ENCODE results near the gene KDM7A. TPM values are rescaled to one million over a fixed set of nuclear protein-coding genes. Genes with fewer than 3 reads are reported as not detected.

KDM7A gene, protein sequence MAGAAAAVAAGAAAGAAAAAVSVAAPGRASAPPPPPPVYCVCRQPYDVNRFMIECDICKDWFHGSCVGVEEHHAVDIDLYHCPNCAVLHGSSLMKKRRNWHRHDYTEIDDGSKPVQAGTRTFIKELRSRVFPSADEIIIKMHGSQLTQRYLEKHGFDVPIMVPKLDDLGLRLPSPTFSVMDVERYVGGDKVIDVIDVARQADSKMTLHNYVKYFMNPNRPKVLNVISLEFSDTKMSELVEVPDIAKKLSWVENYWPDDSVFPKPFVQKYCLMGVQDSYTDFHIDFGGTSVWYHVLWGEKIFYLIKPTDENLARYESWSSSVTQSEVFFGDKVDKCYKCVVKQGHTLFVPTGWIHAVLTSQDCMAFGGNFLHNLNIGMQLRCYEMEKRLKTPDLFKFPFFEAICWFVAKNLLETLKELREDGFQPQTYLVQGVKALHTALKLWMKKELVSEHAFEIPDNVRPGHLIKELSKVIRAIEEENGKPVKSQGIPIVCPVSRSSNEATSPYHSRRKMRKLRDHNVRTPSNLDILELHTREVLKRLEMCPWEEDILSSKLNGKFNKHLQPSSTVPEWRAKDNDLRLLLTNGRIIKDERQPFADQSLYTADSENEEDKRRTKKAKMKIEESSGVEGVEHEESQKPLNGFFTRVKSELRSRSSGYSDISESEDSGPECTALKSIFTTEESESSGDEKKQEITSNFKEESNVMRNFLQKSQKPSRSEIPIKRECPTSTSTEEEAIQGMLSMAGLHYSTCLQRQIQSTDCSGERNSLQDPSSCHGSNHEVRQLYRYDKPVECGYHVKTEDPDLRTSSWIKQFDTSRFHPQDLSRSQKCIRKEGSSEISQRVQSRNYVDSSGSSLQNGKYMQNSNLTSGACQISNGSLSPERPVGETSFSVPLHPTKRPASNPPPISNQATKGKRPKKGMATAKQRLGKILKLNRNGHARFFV
- polyA plus RNA-seq (2013): 10.3 and 11.5 TPM in 2 replicates

- WGBS (ENCODE audit: extremely low coverage, insufficient coverage, insufficient read length): no CpG with 5 or more reads among the region's 132 CpGs
- H3K18ac ChIP-seq (ENCODE audit: low read length): peak within 1 kb of the TSS; percentile 92
These were observed at the start of gene KDM7A for GRCh38 chr7:140176811-140177702. Gene KDM7A (minus strand): TSS chr7:140176983. CDS start chr7:140176937, 46 bp downstream.

DNA sequence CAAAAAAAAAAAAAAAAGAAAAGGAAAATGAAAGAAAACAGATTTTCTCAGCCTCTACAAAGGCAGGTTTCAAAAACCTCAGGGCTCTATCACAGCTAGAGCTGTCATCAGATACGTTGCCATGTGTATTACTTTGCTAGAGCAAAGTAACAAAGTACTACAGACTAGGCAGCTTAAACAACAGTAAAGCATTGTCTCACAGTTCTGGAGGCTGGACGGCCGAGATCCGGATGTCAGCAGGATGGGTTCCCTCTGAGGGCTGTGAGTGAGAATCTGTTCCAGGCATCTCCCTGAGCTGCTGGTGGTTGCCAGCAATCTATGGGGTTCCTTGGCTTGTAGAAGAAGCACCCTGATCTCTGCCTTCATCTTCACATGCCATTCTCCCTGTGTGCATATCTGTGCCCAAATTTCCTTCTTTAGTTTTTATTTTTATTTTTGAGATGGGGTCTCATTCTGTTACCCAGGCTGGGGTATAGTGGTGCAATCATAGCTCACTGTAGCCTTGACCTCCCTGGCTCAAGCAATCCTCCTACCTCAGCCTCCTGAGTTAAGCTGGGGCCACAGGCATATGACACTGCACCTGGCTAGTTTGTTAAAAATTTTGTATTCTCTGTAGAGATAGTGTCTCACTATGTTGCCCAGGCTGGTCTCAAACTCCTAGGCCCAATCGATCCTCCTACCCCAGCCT lies 48.9 kb upstream of the KDM7A start:
- H2BK12ac ChIP-seq (ENCODE audit: low read length): no peak overlapping the region
- peaks cover 7 to 8% of the 10 kb centered on the region in 2 experiments for H3K4me1 ChIP-seq (ENCODE audit: control insufficient read depth in 1 of 2, insufficient read depth in 2 of 2, low read length in 2 of 2)
- H3K4ac ChIP-seq (ENCODE audit: low read depth, low read length): no peak overlapping the region
- no peak overlapping the region for H3K18ac ChIP-seq (ENCODE audit: low read length)
- WGBS (ENCODE audit: extremely low coverage, insufficient coverage, insufficient read length): no CpG with 5 or more reads among the region's 5 CpGs
- H3K79me1 ChIP-seq (ENCODE audit: low read length): no peaks in the 10 kb centered on the region
- no peak overlapping the region for H4K12ac ChIP-seq (ENCODE audit: low read depth, low read length)
- H4K91ac ChIP-seq (ENCODE audit: low read depth, low read length): no peak overlapping the region
- H2AFZ ChIP-seq (ENCODE audit: insufficient read depth, low read length, poor library complexity): no peak overlapping the region
- no peak overlapping the region for H4K8ac ChIP-seq (ENCODE audit: low read depth, low read length)
- no peak overlapping the region for H3K9ac ChIP-seq (ENCODE audit: low read length)
- H2BK5ac ChIP-seq (ENCODE audit: low read depth, low read length, poor library complexity): no peak overlapping the region
- peaks cover 7% of the 10 kb centered on the region for H3K27me3 ChIP-seq (ENCODE audit: insufficient read depth, low read length)
- H3K4me2 ChIP-seq (ENCODE audit: low read length): no peak overlapping the region
- no peak overlapping the region for H3K14ac ChIP-seq (ENCODE audit: low read length)
- no peak overlapping the region for H3K27ac ChIP-seq (ENCODE audit: low read depth, low read length)
- H3K79me2 ChIP-seq (ENCODE audit: control insufficient read depth, insufficient read depth, low read length, poor library complexity): no peaks in the 10 kb centered on the region
- DNase-seq: no peak
- no peaks in the 10 kb centered on the region for H3K36me3 ChIP-seq (ENCODE audit: control insufficient read depth in 1 of 2, insufficient read depth in 2 of 2, low read length in 2 of 2)
- no peak overlapping the region for H3K23ac ChIP-seq (ENCODE audit: low read length)
- H2BK120ac ChIP-seq (ENCODE audit: insufficient read depth, low read length, poor library complexity): no peak overlapping the region
- H2AK5ac ChIP-seq (ENCODE audit: low read length): no peak overlapping the region
- no peak overlapping the region for H3K4me3 ChIP-seq (ENCODE audit: low read depth, low read length)
- H3K9me3 ChIP-seq (ENCODE audit: insufficient read depth, low read depth, low read length): peaks cover 4% of the 10 kb centered on the region

More at GRCh38 chr7:140176811-140177702, at the start of gene KDM7A:
- H3K27me3 ChIP-seq (ENCODE audit: insufficient read depth, low read length): no peaks in the 10 kb centered on the region
- peak within 1 kb of the TSS; percentile 83 for H2AFZ ChIP-seq (ENCODE audit: insufficient read depth, low read length, poor library complexity)
- no peaks in the 10 kb centered on the region for H3K9me3 ChIP-seq (ENCODE audit: insufficient read depth, low read depth, low read length)
- H2BK5ac ChIP-seq (ENCODE audit: low read depth, low read length, poor library complexity): peak within 1 kb of the TSS; percentile 87
- peak within 1 kb of the TSS; percentile 91 for H4K12ac ChIP-seq (ENCODE audit: low read depth, low read length)
- H3K14ac ChIP-seq (ENCODE audit: low read length): peak within 1 kb of the TSS; percentile 83
- peak within 1 kb of the TSS; percentile 90 for H3K27ac ChIP-seq (ENCODE audit: low read depth, low read length)
- peak within 1 kb of the TSS; percentile 83 for H3K4me2 ChIP-seq (ENCODE audit: low read length)
- no peak within 1 kb of the TSS for H3K23ac ChIP-seq (ENCODE audit: low read length)
- H2BK12ac ChIP-seq (ENCODE audit: low read length): peak within 1 kb of the TSS; percentile 15
- peak within 1 kb of the TSS; percentile 72 for H2BK120ac ChIP-seq (ENCODE audit: insufficient read depth, low read length, poor library complexity)
- no peaks in the 10 kb centered on the region for H3K36me3 ChIP-seq (ENCODE audit: control insufficient read depth in 1 of 2, insufficient read depth in 2 of 2, low read length in 2 of 2)
- DNase-seq: peak; percentile 79 to 92
- H3K79me2 ChIP-seq (ENCODE audit: control insufficient read depth, insufficient read depth, low read length, poor library complexity): peaks cover 6% of the 10 kb centered on the region
- peak within 1 kb of the TSS; percentile 89 for H3K9ac ChIP-seq (ENCODE audit: low read length)
- peak within 1 kb of the TSS; percentile 86 for H4K8ac ChIP-seq (ENCODE audit: low read depth, low read length)
- peak within 1 kb of the TSS; percentile 47 for H3K4ac ChIP-seq (ENCODE audit: low read depth, low read length)
- peaks cover 9% of the 10 kb centered on the region for H3K79me1 ChIP-seq (ENCODE audit: low read length)
- H3K4me1 ChIP-seq (ENCODE audit: control insufficient read depth in 1 of 2, insufficient read depth in 2 of 2, low read length in 2 of 2): no peaks in the 10 kb centered on the region
- peak within 1 kb of the TSS; percentile 78 for H4K91ac ChIP-seq (ENCODE audit: low read depth, low read length)
- peak within 1 kb of the TSS; percentile 94 for H3K4me3 ChIP-seq (ENCODE audit: low read depth, low read length)
- no peak within 1 kb of the TSS for H2AK5ac ChIP-seq (ENCODE audit: low read length)

- peaks cover 0 to 5% of the 10 kb centered on the region in 2 experiments for H3K4me1 ChIP-seq (ENCODE audit: control insufficient read depth in 1 of 2, insufficient read depth in 2 of 2, low read length in 2 of 2)
- H3K79me2 ChIP-seq (ENCODE audit: control insufficient read depth, insufficient read depth, low read length, poor library complexity): no peaks in the 10 kb centered on the region
- no peak overlapping the region for H2AFZ ChIP-seq (ENCODE audit: insufficient read depth, low read length, poor library complexity)
- H2BK12ac ChIP-seq (ENCODE audit: low read length): no peak overlapping the region
- H3K36me3 ChIP-seq (ENCODE audit: control insufficient read depth in 1 of 2, insufficient read depth in 2 of 2, low read length in 2 of 2): no peaks in the 10 kb centered on the region
- H3K4me3 ChIP-seq (ENCODE audit: low read depth, low read length): no peak overlapping the region
- no peak overlapping the region for H3K4ac ChIP-seq (ENCODE audit: low read depth, low read length)
- no peak overlapping the region for H3K14ac ChIP-seq (ENCODE audit: low read length)
- no peak for DNase-seq
- no peaks in the 10 kb centered on the region for H3K9me3 ChIP-seq (ENCODE audit: insufficient read depth, low read depth, low read length)
- no peak overlapping the region for H4K91ac ChIP-seq (ENCODE audit: low read depth, low read length)
- no peaks in the 10 kb centered on the region for H3K79me1 ChIP-seq (ENCODE audit: low read length)
- H3K18ac ChIP-seq (ENCODE audit: low read length): no peak overlapping the region
- H3K4me2 ChIP-seq (ENCODE audit: low read length): no peak overlapping the region
- H3K27me3 ChIP-seq (ENCODE audit: insufficient read depth, low read length): no peaks in the 10 kb centered on the region
- no peak overlapping the region for H2BK120ac ChIP-seq (ENCODE audit: insufficient read depth, low read length, poor library complexity)
- H3K23ac ChIP-seq (ENCODE audit: low read length): no peak overlapping the region
- no peak overlapping the region for H3K9ac ChIP-seq (ENCODE audit: low read length)
- H4K8ac ChIP-seq (ENCODE audit: low read depth, low read length): no peak overlapping the region
- WGBS (ENCODE audit: extremely low coverage, insufficient coverage, insufficient read length): no CpG with 5 or more reads among the region's 15 CpGs
- no peak overlapping the region for H3K27ac ChIP-seq (ENCODE audit: low read depth, low read length)
- no peak overlapping the region for H4K12ac ChIP-seq (ENCODE audit: low read depth, low read length)
- H2AK5ac ChIP-seq (ENCODE audit: low read length): no peak overlapping the region
- no peak overlapping the region for H2BK5ac ChIP-seq (ENCODE audit: low read depth, low read length, poor library complexity)
These were observed 46.9 kb upstream of the KDM7A start for GRCh38 chr7:140223515-140224221.

Measured in trophoblast cell (in vitro differentiated cells and primary cell).